Erythroblast (primary cell): ENCODE measurements around the gene BIN1.

Experiments
- GATA1 ChIP-seq: IDR thresholded peaks from 2 replicates; pipeline ENCODE4 v1.6.1; 2011; ENCODE audit warnings: low read depth, mild to moderate bottlenecking, control low read depth, low read length, moderate library complexity
- POLR2A ChIP-seq: IDR thresholded peaks from 2 replicates; pipeline ENCODE4 v1.6.1; 2011; ENCODE audit warnings: mild to moderate bottlenecking, low read length

DNA sequence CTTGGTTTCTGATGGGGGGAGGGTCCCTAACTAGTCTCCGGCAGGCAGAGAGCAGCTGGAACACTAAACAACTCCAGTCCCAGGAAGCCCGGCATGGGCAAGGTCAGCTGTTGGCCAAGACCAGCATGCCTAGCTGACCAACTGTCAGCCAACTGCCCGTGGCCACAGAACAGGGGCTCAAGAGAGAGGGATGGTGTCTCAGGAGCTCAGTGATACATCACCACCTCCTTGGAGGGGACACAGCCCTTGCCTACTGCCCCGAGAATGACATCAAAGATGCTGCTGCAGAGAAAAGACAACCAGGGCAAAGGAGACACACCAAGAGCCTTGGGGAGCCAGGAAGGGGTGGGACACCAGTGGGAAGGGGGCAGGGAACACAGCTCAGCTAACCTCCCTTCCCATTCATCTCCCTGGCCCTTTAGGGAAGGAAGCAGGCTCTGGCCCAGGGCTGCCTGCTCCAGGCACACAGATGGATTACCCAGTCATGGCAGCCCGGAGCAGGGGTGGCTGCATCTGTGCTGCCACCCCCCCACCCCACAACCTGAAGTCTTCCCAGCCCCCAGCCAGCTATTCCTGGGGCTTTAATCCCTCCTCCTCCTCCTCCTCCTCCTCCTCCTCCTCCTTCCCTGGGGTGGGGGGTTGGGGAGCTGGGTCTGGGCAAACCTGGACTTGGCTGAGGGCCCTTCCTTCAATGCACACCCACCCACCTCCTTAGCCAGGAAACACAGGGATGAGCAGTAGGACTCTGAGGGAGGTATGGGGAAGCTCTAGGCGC is 1.9 kb downstream of the BIN1 start:
- TF ChIP-seq POLR2A: no peak
- no peak for TF ChIP-seq GATA1
